Cardiac fibroblast (primary cell): ENCODE data around the gene CHRNB2.

ENCODE experiments used
- DNase-seq, 2 donors: peaks; one replicate each; pipeline versions ENCODE4 v3.0.0 to v3.0.0-alpha.2; 2010; ENCODE audit warnings: low read depth in 2 of 2
- H3K4me3 ChIP-seq, 2 donors: replicated peaks in 1 of 2; 1 replicate in 1 of 2; 2 replicates in 1 of 2; pipeline ENCODE4 v1.5.1; 2011; ENCODE audit warnings: low read depth in 2 of 2, low read length in 2 of 2, mild to moderate bottlenecking in 2 of 2, moderate library complexity in 1 of 2
- CTCF ChIP-seq: IDR thresholded peaks from one replicate; pipeline ENCODE4 v1.5.1; 2011; ENCODE audit warnings: low read depth, mild to moderate bottlenecking, low read length, inconsistent platforms

Gene CHRNB2

GRCh38 chr1:154579374-154579773, 11.8 kb downstream of the CHRNB2 start:
- H3K4me3 ChIP-seq, result no peak overlapping the region
- DNase-seq, result no peak
- TF ChIP-seq CTCF, result no peak

GRCh38 chr1:154581766-154582165, 14.2 kb downstream of the CHRNB2 start:
- TF ChIP-seq CTCF, result no peak
- DNase-seq, result no peak

GRCh38 chr1:154582885-154583284, 15.3 kb downstream of the CHRNB2 start:
- TF ChIP-seq CTCF, result no peak
- no peak for DNase-seq
- no peak overlapping the region for H3K4me3 ChIP-seq

More at GRCh38 chr1:154581766-154582165, 14.2 kb downstream of the CHRNB2 start:
- H3K4me3 ChIP-seq, result no peak overlapping the region

GRCh38 chr1:154583773-154584172, 16.2 kb downstream of the CHRNB2 start:
- no peak overlapping the region for H3K4me3 ChIP-seq
- no peak for TF ChIP-seq CTCF
- DNase-seq, result peak; percentile 36 to 74

GRCh38 chr1:154584267-154584994, 16.9 kb downstream of the CHRNB2 start:
- TF ChIP-seq CTCF, result no peak
- peak in 1 of 2 donors; percentile 23 for DNase-seq
- H3K4me3 ChIP-seq, result no peak overlapping the region

- no peak for TF ChIP-seq CTCF
- no peak for DNase-seq
- H3K4me3 ChIP-seq, result no peak overlapping the region
Observed at GRCh38 chr1:154586231-154586630, 18.7 kb downstream of the CHRNB2 start.

- DNase-seq, result no peak
- TF ChIP-seq CTCF, result no peak
- no peak overlapping the region for H3K4me3 ChIP-seq
Observed at GRCh38 chr1:154586641-154587040, 19.1 kb downstream of the CHRNB2 start.
